Upper lobe of right lung (tissue), 1 donor: ENCODE data around the gene PRUNE2. TPM values are rescaled to one million over a fixed set of nuclear protein-coding genes. Genes with fewer than 3 reads are reported as not detected.
"Not testable (repeated sequence)": the region's sequence is repeated elsewhere in the genome, so short reads cannot be mapped to it uniquely, and the experiment has no call there.

Experiments used
- ATAC-seq: fragments of 200-7000 bp; cut with Tn5 transposase; one replicate; pipeline ENCODE4 v1.9.1; 2020; ENCODE audit warnings: mild to moderate bottlenecking, moderate library complexity
- DNase-seq: peaks from one replicate; pipeline ENCODE4 v3.0.0-alpha.2; 2020
- H3K27ac ChIP-seq: fragments of 200-600 bp; one replicate; pipeline ENCODE4 v1.8.0; 2022
- H3K27me3 ChIP-seq: fragments of 200-600 bp; one replicate; pipeline ENCODE4 v1.8.0; 2022; ENCODE audit warnings: mild to moderate bottlenecking
- H3K36me3 ChIP-seq: fragments of 200-600 bp; one replicate; pipeline ENCODE4 v1.8.0; 2022
- H3K4me1 ChIP-seq: fragments of 200-600 bp; one replicate; pipeline ENCODE4 v1.8.0; 2022
- H3K4me3 ChIP-seq: fragments of 200-600 bp; one replicate; pipeline ENCODE4 v1.8.0; 2022; ENCODE audit warnings: mild to moderate bottlenecking
- H3K9me3 ChIP-seq: fragments of 200-600 bp; one replicate; pipeline ENCODE4 v1.8.0; 2022
- intact Hi-C: fragments of 100-400 bp; cut with DNase I; formaldehyde crosslinking; loops from one replicate; pipeline ENCODE4 v1.11.0; 2022
- total RNA-seq: library from RNA; stranded (reverse); fragmentation: NEBNext Ultra II Directional; extraction: Animal tissue kit (Norgen Biotek cat#: 25700); gene quantifications from one replicate; pipeline ENCODE4 v1.2.1, GENCODE V29; 2021
- TF ChIP-seq, protein P1 (sequence below): fragments of 200-600 bp; IDR thresholded peaks from one replicate; pipeline ENCODE4 v1.8.0; 2022; ENCODE audit warnings: antibody characterized with exemption
- donor health status: DM: no; HTN: yes; CAD: no; lungs with severe emphysema.

PRUNE2 gene
- total RNA-seq, 1 donor from 2014 or later = 7.4 TPM

DNA sequence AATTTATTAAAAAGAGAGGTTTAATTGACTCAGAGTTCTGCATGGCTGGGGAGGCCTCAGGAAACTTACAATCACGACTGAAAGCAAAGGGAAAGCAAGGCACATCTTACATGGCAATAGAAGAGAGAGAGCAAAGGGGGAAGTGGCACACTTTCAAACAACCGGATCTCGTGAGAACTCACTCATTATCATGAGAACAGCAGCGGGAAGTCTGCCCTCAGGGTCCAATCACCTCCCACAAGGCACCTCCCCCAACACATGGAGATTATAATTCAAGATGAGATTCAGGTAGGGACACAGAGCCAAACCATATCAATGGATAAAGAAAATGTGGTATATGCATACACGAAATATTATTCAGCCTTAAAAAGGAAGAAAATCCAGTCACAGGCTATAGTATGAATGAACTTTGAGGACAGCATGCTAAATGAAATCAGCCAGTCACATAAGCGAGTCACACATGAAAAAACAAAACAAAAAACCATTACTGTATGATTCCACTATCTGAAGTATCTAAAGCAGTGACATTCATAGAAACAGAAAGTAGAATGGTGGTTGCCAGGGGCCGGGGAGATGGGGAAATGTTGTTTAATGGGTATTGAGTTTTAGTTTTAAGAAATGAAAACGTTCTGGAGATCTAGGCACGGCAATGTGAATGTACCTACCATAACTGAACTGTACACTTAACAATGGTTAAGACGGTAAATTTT, 225.0 kb downstream of the PRUNE2 start:
- Histone ChIP-seq H3K9me3 (no peaks in the 10 kb centered on the region), H3K36me3 (no peaks in the 10 kb centered on the region), H3K4me3 (no peak overlapping the region), H3K27me3 (no peaks in the 10 kb centered on the region), H3K4me1 (no peaks in the 10 kb centered on the region), H3K27ac (no peak overlapping the region)
- ATAC-seq = no peak
- TF ChIP-seq, protein P1, sequence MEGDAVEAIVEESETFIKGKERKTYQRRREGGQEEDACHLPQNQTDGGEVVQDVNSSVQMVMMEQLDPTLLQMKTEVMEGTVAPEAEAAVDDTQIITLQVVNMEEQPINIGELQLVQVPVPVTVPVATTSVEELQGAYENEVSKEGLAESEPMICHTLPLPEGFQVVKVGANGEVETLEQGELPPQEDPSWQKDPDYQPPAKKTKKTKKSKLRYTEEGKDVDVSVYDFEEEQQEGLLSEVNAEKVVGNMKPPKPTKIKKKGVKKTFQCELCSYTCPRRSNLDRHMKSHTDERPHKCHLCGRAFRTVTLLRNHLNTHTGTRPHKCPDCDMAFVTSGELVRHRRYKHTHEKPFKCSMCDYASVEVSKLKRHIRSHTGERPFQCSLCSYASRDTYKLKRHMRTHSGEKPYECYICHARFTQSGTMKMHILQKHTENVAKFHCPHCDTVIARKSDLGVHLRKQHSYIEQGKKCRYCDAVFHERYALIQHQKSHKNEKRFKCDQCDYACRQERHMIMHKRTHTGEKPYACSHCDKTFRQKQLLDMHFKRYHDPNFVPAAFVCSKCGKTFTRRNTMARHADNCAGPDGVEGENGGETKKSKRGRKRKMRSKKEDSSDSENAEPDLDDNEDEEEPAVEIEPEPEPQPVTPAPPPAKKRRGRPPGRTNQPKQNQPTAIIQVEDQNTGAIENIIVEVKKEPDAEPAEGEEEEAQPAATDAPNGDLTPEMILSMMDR = no peak
- intact Hi-C loops = no loop called here
- no peak for DNase-seq

DNA sequence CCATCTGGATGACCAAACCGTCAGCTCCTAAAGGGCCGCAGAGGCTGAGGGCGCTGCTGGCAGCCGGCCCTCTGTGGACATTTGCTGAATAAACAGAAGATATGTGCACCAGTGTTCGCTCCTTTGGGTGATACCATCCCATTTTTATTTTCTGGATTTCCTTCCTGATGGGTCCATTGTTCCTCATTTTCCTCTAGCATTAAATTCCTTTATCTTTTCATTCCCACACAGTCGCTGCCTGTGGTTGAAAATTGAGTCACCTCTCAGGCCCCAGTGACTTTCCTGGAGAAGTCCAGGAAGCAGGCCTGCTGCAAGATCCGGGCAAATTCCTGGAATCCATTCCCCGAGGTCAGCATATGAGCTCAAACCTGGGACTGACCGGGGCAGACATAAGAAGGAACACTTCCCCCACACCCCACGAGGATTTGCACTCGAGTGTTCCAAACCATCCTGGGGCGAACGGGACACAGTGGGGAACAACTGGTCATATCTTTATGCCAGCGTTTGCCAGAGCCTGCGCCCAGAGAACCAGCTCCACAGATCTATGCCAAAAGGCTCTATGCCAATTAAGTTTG, 228.3 kb downstream of the PRUNE2 start:
- no peak overlapping the region for H3K27ac ChIP-seq
- no peaks in the 10 kb centered on the region for H3K27me3 ChIP-seq
- H3K36me3 ChIP-seq = no peaks in the 10 kb centered on the region
- DNase-seq (no peak), ATAC-seq (peak; percentile 41)
- no peaks in the 10 kb centered on the region for H3K4me1 ChIP-seq
- H3K9me3 ChIP-seq = no peaks in the 10 kb centered on the region
- intact Hi-C loops = no loop called here
- no peak overlapping the region for H3K4me3 ChIP-seq
- TF ChIP-seq, protein P1 = no peak

DNA sequence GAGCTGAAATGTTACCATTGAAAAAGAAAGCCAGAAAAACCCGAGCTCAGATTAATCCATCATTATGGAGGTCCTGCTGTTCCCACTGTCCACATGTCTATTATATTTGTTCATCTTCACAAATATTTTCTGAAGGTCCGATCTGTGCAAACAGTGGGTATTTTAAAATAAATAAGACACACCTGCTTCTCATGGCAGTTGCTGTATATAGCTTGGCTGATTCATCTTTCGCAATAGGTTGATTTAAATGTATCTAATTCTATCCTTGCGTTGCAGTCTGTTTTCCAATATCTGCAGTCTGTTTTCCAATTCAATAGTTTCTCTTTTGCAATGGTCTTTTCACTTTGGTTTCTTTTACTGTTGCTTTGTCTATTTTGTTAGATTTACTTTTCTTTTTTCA, 229.1 kb downstream of the PRUNE2 start:
- no peaks in the 10 kb centered on the region for H3K4me1 ChIP-seq
- H3K27me3 ChIP-seq = no peaks in the 10 kb centered on the region
- no peaks in the 10 kb centered on the region for H3K9me3 ChIP-seq
- DNase-seq (no peak), ATAC-seq (no peak)
- H3K4me3 ChIP-seq = no peak overlapping the region
- no peaks in the 10 kb centered on the region for H3K36me3 ChIP-seq
- intact Hi-C loops = no loop called here
- TF ChIP-seq, protein P1 = no peak
- no peak overlapping the region for H3K27ac ChIP-seq

DNA sequence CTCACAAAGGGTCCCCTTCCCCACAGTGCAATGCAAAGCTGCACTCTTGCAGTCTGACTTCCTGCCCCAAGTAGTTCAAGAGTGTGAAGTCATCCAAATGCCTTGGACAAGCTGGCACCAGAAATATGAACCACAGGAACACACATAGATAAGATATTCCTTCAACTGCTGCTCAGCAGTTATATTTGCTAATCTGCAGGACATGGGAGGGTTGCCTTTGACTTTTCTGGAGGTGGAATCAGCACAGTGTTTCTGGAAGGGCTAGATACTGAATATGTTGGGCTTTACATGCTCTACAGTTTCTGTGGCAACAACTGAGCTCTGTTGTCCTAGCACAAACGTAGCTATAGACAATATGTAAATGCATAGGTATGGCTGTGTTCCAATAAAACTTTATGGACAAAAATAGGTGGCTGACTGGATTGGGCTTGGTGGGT, 238.4 kb downstream of the PRUNE2 start:
- H3K36me3 ChIP-seq = no peaks in the 10 kb centered on the region
- TF ChIP-seq, protein P1 = no peak
- peaks cover 6% of the 10 kb centered on the region for H3K4me1 ChIP-seq
- no peaks in the 10 kb centered on the region for H3K27me3 ChIP-seq
- H3K4me3 ChIP-seq = no peak overlapping the region
- intact Hi-C loops = no loop called here
- no peak for DNase-seq
- no peak overlapping the region for H3K27ac ChIP-seq
- no peaks in the 10 kb centered on the region for H3K9me3 ChIP-seq
- ATAC-seq = peak; percentile 57

DNA sequence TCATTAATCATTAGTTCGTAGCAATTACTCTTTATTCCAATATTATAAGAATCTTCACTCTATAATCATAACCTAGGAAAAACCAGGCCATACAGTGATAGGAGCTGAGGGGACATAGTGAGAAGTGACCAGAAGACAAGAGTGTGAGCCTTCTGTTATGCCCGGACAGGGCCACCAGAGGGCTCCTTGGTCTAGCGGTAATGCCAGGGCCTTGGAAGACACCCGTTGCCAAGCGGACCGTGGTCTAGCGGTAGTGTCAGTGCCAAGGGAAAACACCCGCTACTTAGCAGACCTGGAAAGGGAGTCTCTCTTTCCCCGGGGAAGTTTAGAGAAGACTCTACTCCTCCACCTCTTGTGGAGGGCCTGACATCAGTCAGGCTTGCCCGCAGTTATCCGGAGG, 239.9 kb downstream of the PRUNE2 start:
- H3K27ac ChIP-seq, H3K27me3 ChIP-seq, intact Hi-C loops: not testable (repeated sequence)

More for the DNA sequence above, 239.9 kb downstream of the PRUNE2 start:
- H3K9me3 ChIP-seq, H3K4me3 ChIP-seq, H3K36me3 ChIP-seq, DNase-seq, ATAC-seq, H3K4me1 ChIP-seq: not testable (repeated sequence)
- TF ChIP-seq, protein P1 = peak; percentile 41
